Adrenal gland (tissue), 5 donors: Measurements from ENCODE around the gene VWCE.

Source experiments
- CTCF ChIP-seq, 6 experiments: fragments of 450-650 bp in 4 of 6; fragments of 200-600 bp in 2 of 6; sonication (generic) in 1 of 6; IDR thresholded peaks; 1 replicate in 5 of 6; 2 replicates in 1 of 6; pipeline versions ENCODE4 v1.5.1 to v1.8.0; 2016 to 2021; ENCODE audit warnings: antibody characterized with exemption in 6 of 6, mild to moderate bottlenecking in 2 of 6, moderate library complexity in 1 of 6
- POLR2A ChIP-seq, 2 donors: fragments of 450-650 bp; IDR thresholded peaks; one replicate each; pipeline ENCODE4 v1.6.1; 2017; ENCODE audit warnings: antibody characterized with exemption in 2 of 2, mild to moderate bottlenecking in 2 of 2, moderate library complexity in 1 of 2
- donor health status: DM: no; HTN: no; CAD: no.

GRCh38 chr11:61332281-61332796 lies 37.2 kb upstream of the VWCE start:
- TF ChIP-seq POLR2A (IDR thresholded peaks at IDR 0.05) (no peak), CTCF (IDR thresholded peaks at IDR 0.05) (no peak)
